ENCODE results near the gene ERMARD.

ERMARD gene

GRCh38 chr6:169722362-169723199, 28.8 kb upstream of the ERMARD start:
- H3K9ac ChIP-seq (ENCODE audit: low read depth, low read length), result peak overlapping the region; percentile 63; the same call in 1 of the 2 replicates
- peaks cover 12% of the 10 kb centered on the region; the same call in 1 of the 2 replicates for H3K27me3 ChIP-seq (ENCODE audit: insufficient read depth, low read length)
- H3K4me3 ChIP-seq (ENCODE audit: low read length), result peak overlapping the region; percentile 80
- H3K27ac ChIP-seq (ENCODE audit: low read length), result no peak overlapping the region
- H3K36me3 ChIP-seq (ENCODE audit: insufficient read depth, low read depth, low read length), result peaks cover 15% of the 10 kb centered on the region; the same call in 1 of the 2 replicates
- no peaks in the 10 kb centered on the region for H3K9me3 ChIP-seq (ENCODE audit: insufficient read depth, low read depth, low read length)
- H3K4me1 ChIP-seq (ENCODE audit: insufficient read depth, low read length), result peaks cover 12% of the 10 kb centered on the region; the same call in 1 of the 2 replicates

- peaks cover 12% of the 10 kb centered on the region; the same call in 1 of the 2 replicates for H3K27me3 ChIP-seq (ENCODE audit: insufficient read depth, low read length)
- H3K27ac ChIP-seq (ENCODE audit: low read length), result no peak overlapping the region
- no peaks in the 10 kb centered on the region for H3K9me3 ChIP-seq (ENCODE audit: insufficient read depth, low read depth, low read length)
- peaks cover 12% of the 10 kb centered on the region; the same call in 1 of the 2 replicates for H3K4me1 ChIP-seq (ENCODE audit: insufficient read depth, low read length)
- H3K4me3 ChIP-seq (ENCODE audit: low read length), result peak overlapping the region; percentile 80
- H3K36me3 ChIP-seq (ENCODE audit: insufficient read depth, low read depth, low read length), result peaks cover 11% of the 10 kb centered on the region; the same call in 1 of the 2 replicates
- H3K9ac ChIP-seq (ENCODE audit: low read depth, low read length), result peak overlapping the region; percentile 63; the same call in 1 of the 2 replicates
Observed at GRCh38 chr6:169723200-169723909, 28.1 kb upstream of the ERMARD start.

- Histone ChIP-seq H3K4me3 (ENCODE audit: low read length) (no peak overlapping the region), H3K9ac (ENCODE audit: low read depth, low read length) (no peak overlapping the region), H3K27me3 (ENCODE audit: insufficient read depth, low read length) (peaks cover 12% of the 10 kb centered on the region; the same call in 1 of the 2 replicates), H3K9me3 (ENCODE audit: insufficient read depth, low read depth, low read length) (no peaks in the 10 kb centered on the region), H3K36me3 (ENCODE audit: insufficient read depth, low read depth, low read length) (peaks cover 6% of the 10 kb centered on the region; the same call in 1 of the 2 replicates), H3K27ac (ENCODE audit: low read length) (no peak overlapping the region), H3K4me1 (ENCODE audit: insufficient read depth, low read length) (peaks cover 12% of the 10 kb centered on the region; the same call in 1 of the 2 replicates)
Observed at GRCh38 chr6:169723991-169724493, 27.4 kb upstream of the ERMARD start.

GRCh38 chr6:169724494-169725124, 26.8 kb upstream of the ERMARD start, which contains the start of gene PHF10:
PHF10 (minus strand) TSS chr6:169724500; CDS start chr6:169723931, 569 bp downstream.
- Histone ChIP-seq H3K27ac (ENCODE audit: low read length) (peak within 1 kb of the TSS; percentile 54), H3K9ac (ENCODE audit: low read depth, low read length) (peak within 1 kb of the TSS; percentile 89), H3K27me3 (ENCODE audit: insufficient read depth, low read length) (peaks cover 12% of the 10 kb centered on the region; the same call in 1 of the 2 replicates), H3K4me1 (ENCODE audit: insufficient read depth, low read length) (peaks cover 12% of the 10 kb centered on the region; the same call in 1 of the 2 replicates), H3K9me3 (ENCODE audit: insufficient read depth, low read depth, low read length) (no peaks in the 10 kb centered on the region), H3K36me3 (ENCODE audit: insufficient read depth, low read depth, low read length) (0 out of 2 replicates have a peak, but pooled peaks cover 4% of the 10 kb centered on the region), H3K4me3 (ENCODE audit: low read length) (peak within 1 kb of the TSS; percentile 80)

GRCh38 chr6:169725125-169726048, 26.0 kb upstream of the ERMARD start:
- peak overlapping the region; percentile 70 for H3K4me3 ChIP-seq (ENCODE audit: low read length)
- H3K36me3 ChIP-seq (ENCODE audit: insufficient read depth, low read depth, low read length), result 0 out of 2 replicates have a peak, but pooled peaks cover under 1% of the 10 kb centered on the region
- no peaks in the 10 kb centered on the region for H3K9me3 ChIP-seq (ENCODE audit: insufficient read depth, low read depth, low read length)
- H3K27ac ChIP-seq (ENCODE audit: low read length), result peak overlapping the region; percentile 54
- H3K27me3 ChIP-seq (ENCODE audit: insufficient read depth, low read length), result peaks cover 12% of the 10 kb centered on the region; the same call in 1 of the 2 replicates
- H3K4me1 ChIP-seq (ENCODE audit: insufficient read depth, low read length), result peaks cover 12% of the 10 kb centered on the region; the same call in 1 of the 2 replicates
- peak overlapping the region; percentile 89 for H3K9ac ChIP-seq (ENCODE audit: low read depth, low read length)

GRCh38 chr6:169726049-169726400, 25.4 kb upstream of the ERMARD start:
- H3K36me3 ChIP-seq (ENCODE audit: insufficient read depth, low read depth, low read length), result no peaks in the 10 kb centered on the region
- peak overlapping the region; percentile 70 for H3K4me3 ChIP-seq (ENCODE audit: low read length)
- H3K4me1 ChIP-seq (ENCODE audit: insufficient read depth, low read length), result peaks cover 12% of the 10 kb centered on the region; the same call in 1 of the 2 replicates
- H3K9ac ChIP-seq (ENCODE audit: low read depth, low read length), result peak overlapping the region; percentile 89; the same call in 1 of the 2 replicates
- H3K27ac ChIP-seq (ENCODE audit: low read length), result no peak overlapping the region
- H3K27me3 ChIP-seq (ENCODE audit: insufficient read depth, low read length), result peaks cover 12% of the 10 kb centered on the region; the same call in 1 of the 2 replicates
- no peaks in the 10 kb centered on the region for H3K9me3 ChIP-seq (ENCODE audit: insufficient read depth, low read depth, low read length)

- Histone ChIP-seq H3K27me3 (ENCODE audit: insufficient read depth, low read length) (peaks cover 12% of the 10 kb centered on the region; the same call in 1 of the 2 replicates), H3K27ac (ENCODE audit: low read length) (no peak overlapping the region), H3K36me3 (ENCODE audit: insufficient read depth, low read depth, low read length) (no peaks in the 10 kb centered on the region), H3K4me1 (ENCODE audit: insufficient read depth, low read length) (peaks cover 12% of the 10 kb centered on the region; the same call in 1 of the 2 replicates), H3K9ac (ENCODE audit: low read depth, low read length) (no peak overlapping the region), H3K4me3 (ENCODE audit: low read length) (no peak overlapping the region), H3K9me3 (ENCODE audit: insufficient read depth, low read depth, low read length) (no peaks in the 10 kb centered on the region)
Observed at GRCh38 chr6:169726963-169727362, 24.5 kb upstream of the ERMARD start.

- no peaks in the 10 kb centered on the region for H3K9me3 ChIP-seq (ENCODE audit: insufficient read depth, low read depth, low read length)
- no peak overlapping the region for H3K4me3 ChIP-seq (ENCODE audit: low read length)
- H3K27me3 ChIP-seq (ENCODE audit: insufficient read depth, low read length), result no peaks in the 10 kb centered on the region
- peaks cover 5% of the 10 kb centered on the region; the same call in 1 of the 2 replicates for H3K4me1 ChIP-seq (ENCODE audit: insufficient read depth, low read length)
- no peaks in the 10 kb centered on the region for H3K36me3 ChIP-seq (ENCODE audit: insufficient read depth, low read depth, low read length)
- H3K27ac ChIP-seq (ENCODE audit: low read length), result no peak overlapping the region
- no peak overlapping the region for H3K9ac ChIP-seq (ENCODE audit: low read depth, low read length)
Observed at GRCh38 chr6:169729961-169730360, 21.5 kb upstream of the ERMARD start.

- Histone ChIP-seq H3K9ac (ENCODE audit: low read depth, low read length) (no peak overlapping the region), H3K27ac (ENCODE audit: low read length) (no peak overlapping the region), H3K4me3 (ENCODE audit: low read length) (no peak overlapping the region), H3K27me3 (ENCODE audit: insufficient read depth, low read length) (no peaks in the 10 kb centered on the region), H3K36me3 (ENCODE audit: insufficient read depth, low read depth, low read length) (no peaks in the 10 kb centered on the region), H3K4me1 (ENCODE audit: insufficient read depth, low read length) (peaks cover 5% of the 10 kb centered on the region; the same call in 1 of the 2 replicates), H3K9me3 (ENCODE audit: insufficient read depth, low read depth, low read length) (no peaks in the 10 kb centered on the region)
Observed at GRCh38 chr6:169738204-169738975, 13.0 kb upstream of the ERMARD start.
